ENCODE measurements around the gene PAX3.

Gene PAX3

GRCh38 chr2:222313816-222314215 is 15.0 kb upstream of the PAX3 start:
- TF ChIP-seq TAF1 (IDR thresholded peaks at IDR 0.05; ENCODE audit: borderline replicate concordance, insufficient read depth, low read length) = no peak
- no peak for TF ChIP-seq FOXP2 (optimal IDR thresholded peaks at IDR 0.05; ENCODE audit: borderline replicate concordance, extremely low read depth, extremely low read length, insufficient read depth)
- no peak for TF ChIP-seq SIN3A (IDR thresholded peaks at IDR 0.05; ENCODE audit: borderline replicate concordance, insufficient read depth, low read length)
- no peak for TF ChIP-seq POLR2AphosphoS5 (IDR thresholded peaks at IDR 0.05; ENCODE audit: low read depth, low read length)
- TF ChIP-seq REST (IDR thresholded peaks at IDR 0.05; ENCODE audit: insufficient read depth in 1 of 2, low read depth in 2 of 2, low read length in 2 of 2) = no peak

DNA sequence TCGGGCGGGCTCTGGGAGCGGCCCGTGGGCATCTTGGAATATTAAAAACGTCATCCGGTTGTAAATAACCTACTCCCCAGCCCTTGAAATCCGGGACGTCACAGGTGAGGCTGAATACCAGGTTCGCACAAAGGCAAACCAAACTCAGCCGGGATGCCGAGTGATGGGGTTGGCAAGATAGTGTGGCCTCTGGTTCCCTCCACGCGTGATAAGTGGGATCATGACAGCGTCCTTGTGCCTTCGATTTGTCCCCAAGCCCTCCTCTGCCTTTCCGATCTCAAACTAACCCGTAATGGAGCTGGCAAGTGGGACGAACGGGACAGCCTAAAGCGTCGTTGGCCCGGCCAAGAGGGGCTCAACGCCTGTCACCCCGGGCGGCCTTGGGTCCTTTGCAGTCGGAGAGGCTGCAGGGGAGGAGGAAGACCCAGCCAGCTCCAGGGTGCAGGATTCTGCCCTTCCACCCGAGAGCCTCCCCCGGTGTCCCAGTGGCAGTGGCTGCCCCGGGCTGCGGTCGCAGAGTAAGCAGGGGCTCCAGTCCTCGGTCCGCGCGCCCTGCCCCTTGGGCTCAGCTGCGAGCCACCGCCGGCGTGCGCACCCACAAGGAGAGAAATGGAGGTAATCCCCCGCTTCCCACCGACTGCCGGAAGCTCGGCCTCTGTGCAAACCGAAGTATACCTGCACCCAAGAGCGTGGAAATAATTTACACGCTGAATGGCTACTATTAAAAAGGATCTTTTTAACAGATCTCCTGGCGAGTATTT is 13.4 kb upstream of the PAX3 start:
- TF ChIP-seq REST (IDR thresholded peaks at IDR 0.05; ENCODE audit: insufficient read depth in 1 of 2, low read depth in 2 of 2, low read length in 2 of 2) = no peak
- TF ChIP-seq FOXP2 (optimal IDR thresholded peaks at IDR 0.05; ENCODE audit: borderline replicate concordance, extremely low read depth, extremely low read length, insufficient read depth) = no peak
- no peak for TF ChIP-seq TAF1 (IDR thresholded peaks at IDR 0.05; ENCODE audit: borderline replicate concordance, insufficient read depth, low read length)
- no peak for TF ChIP-seq SIN3A (IDR thresholded peaks at IDR 0.05; ENCODE audit: borderline replicate concordance, insufficient read depth, low read length)
- TF ChIP-seq POLR2AphosphoS5 (IDR thresholded peaks at IDR 0.05; ENCODE audit: low read depth, low read length) = no peak

DNA sequence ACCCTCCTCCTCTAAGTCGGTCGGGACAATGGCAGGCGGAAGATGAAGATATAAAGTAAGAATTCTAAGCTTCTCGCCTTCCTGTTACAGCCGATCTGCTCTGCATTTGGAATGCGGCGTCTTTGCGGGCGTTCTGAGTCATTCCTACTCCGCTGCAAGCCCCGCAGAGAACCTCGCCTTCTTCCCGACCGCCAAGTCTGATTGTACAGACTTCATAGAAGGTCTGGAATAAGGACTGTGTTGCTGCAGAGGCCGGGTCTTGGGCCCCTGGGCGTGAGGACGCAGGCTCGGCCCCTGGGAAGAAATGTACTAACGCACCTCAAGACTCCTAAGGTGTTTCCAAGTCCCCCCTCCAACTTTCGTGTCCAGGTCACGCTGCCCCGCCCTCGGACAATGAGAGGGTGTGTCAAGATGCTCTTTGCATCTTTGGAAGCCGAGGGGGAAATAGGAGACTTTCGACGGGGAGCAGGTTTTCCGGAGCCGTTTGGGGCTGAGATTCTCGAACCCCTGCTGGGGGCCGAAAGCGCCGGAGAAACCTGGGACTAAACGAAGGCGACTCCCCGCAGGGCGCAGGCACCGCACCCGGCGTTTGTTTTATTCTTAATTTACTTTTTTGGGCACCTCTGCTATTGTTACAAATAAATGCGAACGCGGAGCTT is 12.7 kb upstream of the PAX3 start:
- no peak for TF ChIP-seq REST (IDR thresholded peaks at IDR 0.05; ENCODE audit: insufficient read depth in 1 of 2, low read depth in 2 of 2, low read length in 2 of 2)
- no peak for TF ChIP-seq POLR2AphosphoS5 (IDR thresholded peaks at IDR 0.05; ENCODE audit: low read depth, low read length)
- no peak for TF ChIP-seq SIN3A (IDR thresholded peaks at IDR 0.05; ENCODE audit: borderline replicate concordance, insufficient read depth, low read length)
- TF ChIP-seq TAF1 (IDR thresholded peaks at IDR 0.05; ENCODE audit: borderline replicate concordance, insufficient read depth, low read length) = no peak
- no peak for TF ChIP-seq FOXP2 (optimal IDR thresholded peaks at IDR 0.05; ENCODE audit: borderline replicate concordance, extremely low read depth, extremely low read length, insufficient read depth)

DNA sequence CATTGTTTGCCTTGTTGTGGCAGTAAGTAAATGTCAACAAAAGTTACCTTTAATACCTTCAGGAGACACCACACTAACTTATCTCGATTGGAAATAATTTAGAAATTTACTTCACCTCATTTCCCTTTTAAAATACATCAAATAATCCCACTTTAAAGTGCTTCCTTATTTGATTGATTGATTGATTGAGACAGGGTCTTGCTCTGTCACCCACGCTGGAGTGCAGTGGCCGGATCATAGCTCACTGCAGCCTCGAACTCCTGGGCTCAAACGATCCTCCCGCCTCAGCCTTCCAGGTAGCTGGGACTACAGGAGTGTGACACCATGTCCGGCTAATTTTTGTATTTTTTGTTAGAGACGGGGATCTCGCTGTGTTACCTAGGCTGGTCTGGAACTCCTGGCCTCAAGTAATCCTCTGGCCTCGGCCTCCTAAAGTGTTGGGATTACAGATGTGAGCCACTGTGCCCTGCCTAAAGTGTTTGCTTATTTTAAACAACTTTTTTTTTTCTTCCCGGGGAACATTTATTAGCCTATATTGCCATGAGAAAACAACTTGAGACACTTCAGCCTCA is 12.0 kb upstream of the PAX3 start:
- TF ChIP-seq TAF1 (IDR thresholded peaks at IDR 0.05; ENCODE audit: borderline replicate concordance, insufficient read depth, low read length) (no peak), FOXP2 (optimal IDR thresholded peaks at IDR 0.05; ENCODE audit: borderline replicate concordance, extremely low read depth, extremely low read length, insufficient read depth) (no peak), SIN3A (IDR thresholded peaks at IDR 0.05; ENCODE audit: borderline replicate concordance, insufficient read depth, low read length) (no peak), POLR2AphosphoS5 (IDR thresholded peaks at IDR 0.05; ENCODE audit: low read depth, low read length) (no peak), REST (IDR thresholded peaks at IDR 0.05; ENCODE audit: insufficient read depth in 1 of 2, low read depth in 2 of 2, low read length in 2 of 2) (no peak)
